B cell (primary cell): ENCODE results near the gene ABCB1.
"Not testable (repeated sequence)": the region's sequence is repeated elsewhere in the genome, so short reads cannot be mapped to it uniquely, and the experiment has no call there.

Experiments
- EZH2 ChIP-seq: IDR thresholded peaks from 2 replicates; pipeline ENCODE4 v1.6.1; 2012; ENCODE audit warnings: borderline replicate concordance, low read depth, mild to moderate bottlenecking, moderate library complexity, low read length; ENCODE audit not compliant: insufficient read depth, poor library complexity, severe bottlenecking
- TF ChIP-seq, protein P1 (sequence below): fragments of 200-600 bp; IDR thresholded peaks from one replicate; pipeline ENCODE4 v1.8.0; 2022; ENCODE audit warnings: antibody characterized with exemption, mild to moderate bottlenecking

DNA sequence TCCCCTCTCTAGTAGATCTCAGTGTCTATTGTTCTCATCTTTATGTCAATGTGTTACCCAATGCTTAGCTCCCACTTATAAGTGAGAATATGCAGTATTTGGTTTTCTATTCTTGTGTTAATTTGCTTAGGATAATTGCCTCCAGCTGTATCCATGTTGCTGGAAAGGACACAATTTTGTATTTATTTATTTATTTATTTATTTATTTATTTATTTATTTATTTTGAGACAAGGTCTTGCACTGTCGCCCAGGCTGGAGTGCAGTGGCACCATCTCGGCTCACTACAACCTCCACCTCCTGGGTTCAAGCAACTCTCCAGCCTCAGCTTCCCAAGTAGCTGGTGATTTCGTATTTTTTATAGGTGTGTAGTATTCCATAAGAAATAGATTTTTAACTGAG, 140.2 kb downstream of the ABCB1 start:
- TF ChIP-seq, protein P1, sequence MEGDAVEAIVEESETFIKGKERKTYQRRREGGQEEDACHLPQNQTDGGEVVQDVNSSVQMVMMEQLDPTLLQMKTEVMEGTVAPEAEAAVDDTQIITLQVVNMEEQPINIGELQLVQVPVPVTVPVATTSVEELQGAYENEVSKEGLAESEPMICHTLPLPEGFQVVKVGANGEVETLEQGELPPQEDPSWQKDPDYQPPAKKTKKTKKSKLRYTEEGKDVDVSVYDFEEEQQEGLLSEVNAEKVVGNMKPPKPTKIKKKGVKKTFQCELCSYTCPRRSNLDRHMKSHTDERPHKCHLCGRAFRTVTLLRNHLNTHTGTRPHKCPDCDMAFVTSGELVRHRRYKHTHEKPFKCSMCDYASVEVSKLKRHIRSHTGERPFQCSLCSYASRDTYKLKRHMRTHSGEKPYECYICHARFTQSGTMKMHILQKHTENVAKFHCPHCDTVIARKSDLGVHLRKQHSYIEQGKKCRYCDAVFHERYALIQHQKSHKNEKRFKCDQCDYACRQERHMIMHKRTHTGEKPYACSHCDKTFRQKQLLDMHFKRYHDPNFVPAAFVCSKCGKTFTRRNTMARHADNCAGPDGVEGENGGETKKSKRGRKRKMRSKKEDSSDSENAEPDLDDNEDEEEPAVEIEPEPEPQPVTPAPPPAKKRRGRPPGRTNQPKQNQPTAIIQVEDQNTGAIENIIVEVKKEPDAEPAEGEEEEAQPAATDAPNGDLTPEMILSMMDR, result not testable (repeated sequence)
- not testable (repeated sequence) for TF ChIP-seq EZH2
